Esophagus (tissue), 2 donors: ENCODE measurements around the gene EFNB2. TPM values are rescaled to one million over a fixed set of nuclear protein-coding genes. Genes with fewer than 3 reads are reported as not detected.

Source experiments
- H3K27ac ChIP-seq, 2 donors: one replicate each; pipeline ENCODE4 v1.5.1; 2013; ENCODE audit warnings: low read depth in 2 of 2, mild to moderate bottlenecking in 2 of 2, inconsistent platforms in 1 of 2, low read length in 1 of 2, moderate library complexity in 1 of 2
- H3K27me3 ChIP-seq, 2 donors: one replicate each; pipeline ENCODE4 v1.6.1; 2013; ENCODE audit warnings: low read length in 2 of 2, control low read depth in 1 of 2, mild to moderate bottlenecking in 1 of 2; ENCODE audit not compliant: insufficient read depth in 2 of 2, control insufficient read depth in 1 of 2
- H3K36me3 ChIP-seq, 2 donors: one replicate each; pipeline ENCODE4 v1.6.1; 2013; ENCODE audit warnings: low read length in 1 of 2; ENCODE audit not compliant: control insufficient read depth in 2 of 2, insufficient read depth in 2 of 2
- H3K4me1 ChIP-seq, 2 donors: one replicate each; pipeline ENCODE4 v1.6.1; 2013; ENCODE audit warnings: low read length in 1 of 2; ENCODE audit not compliant: control insufficient read depth in 2 of 2, insufficient read depth in 2 of 2
- H3K4me3 ChIP-seq, 2 donors: one replicate each; pipeline ENCODE4 v1.5.1; 2013; ENCODE audit warnings: low read length in 2 of 2, mild to moderate bottlenecking in 2 of 2, low read depth in 1 of 2, moderate library complexity in 1 of 2
- H3K9me3 ChIP-seq, 2 donors: one replicate each; pipeline ENCODE4 v1.6.1; 2013; ENCODE audit warnings: mild to moderate bottlenecking in 2 of 2, low read depth in 1 of 2, low read length in 1 of 2, moderate library complexity in 1 of 2; ENCODE audit not compliant: control insufficient read depth in 2 of 2, insufficient read depth in 1 of 2
- WGBS, 2 donors: extraction: QIAGEN DNeasy Blood & Tissue Kit; methylation state at CpG; one replicate each; pipeline ENCODE4 v1.1.7; 2013; 5-methylcytosine and 5-hydroxymethylcytosine counted together
- polyA plus RNA-seq, 2 donors: library from polyadenylated mRNA; stranded (reverse); fragments of 200-250 nt; gene quantifications; one replicate each; pipeline ENCODE4 v1.2.3, GENCODE V29; 2013
- donor health status: healthy with polysubstance abuse.
- donor health status: Bipolar disorder and iron deficiency.

Gene EFNB2
- polyA plus RNA-seq, 2 donors = 8.0 to 8.4 TPM

GRCh38 chr13:106533943-106534638, 1.4 kb downstream of the EFNB2 start:
- Histone ChIP-seq H3K36me3 (no peaks in the 10 kb centered on the region), H3K9me3 (no peaks in the 10 kb centered on the region), H3K27ac (peak overlapping the region; percentile 81 to 86), H3K4me1 (peaks cover 3 to 4% of the 10 kb centered on the region in 2 donors), H3K4me3 (peak overlapping the region; percentile 78 to 85), H3K27me3 (no peaks in the 10 kb centered on the region)
- WGBS, 2 donors = 2 to 5% methylated on average over 64 to 66 of the region's 66 CpGs

GRCh38 chr13:106533101-106533942, 2.1 kb downstream of the EFNB2 start:
- no peaks in the 10 kb centered on the region for H3K36me3 ChIP-seq
- peak overlapping the region; percentile 78 to 85 for H3K4me3 ChIP-seq
- peaks cover 3 to 4% of the 10 kb centered on the region in 2 donors for H3K4me1 ChIP-seq
- WGBS, 2 donors = 4% methylated on average over 44 of the region's 44 CpGs
- H3K27ac ChIP-seq = peak overlapping the region; percentile 81 to 86
- H3K27me3 ChIP-seq = no peaks in the 10 kb centered on the region
- H3K9me3 ChIP-seq = no peaks in the 10 kb centered on the region

GRCh38 chr13:106532111-106532929, 3.1 kb downstream of the EFNB2 start:
- H3K4me3 ChIP-seq = peak overlapping the region; percentile 29 to 85
- no peaks in the 10 kb centered on the region for H3K27me3 ChIP-seq
- WGBS, 2 donors = 35 to 37% methylated on average over 18 of the region's 18 CpGs
- H3K27ac ChIP-seq = peak overlapping the region in 1 of 2 donors; percentile 34
- peaks cover 3 to 4% of the 10 kb centered on the region in 2 donors for H3K4me1 ChIP-seq
- no peaks in the 10 kb centered on the region for H3K36me3 ChIP-seq
- no peaks in the 10 kb centered on the region for H3K9me3 ChIP-seq

DNA sequence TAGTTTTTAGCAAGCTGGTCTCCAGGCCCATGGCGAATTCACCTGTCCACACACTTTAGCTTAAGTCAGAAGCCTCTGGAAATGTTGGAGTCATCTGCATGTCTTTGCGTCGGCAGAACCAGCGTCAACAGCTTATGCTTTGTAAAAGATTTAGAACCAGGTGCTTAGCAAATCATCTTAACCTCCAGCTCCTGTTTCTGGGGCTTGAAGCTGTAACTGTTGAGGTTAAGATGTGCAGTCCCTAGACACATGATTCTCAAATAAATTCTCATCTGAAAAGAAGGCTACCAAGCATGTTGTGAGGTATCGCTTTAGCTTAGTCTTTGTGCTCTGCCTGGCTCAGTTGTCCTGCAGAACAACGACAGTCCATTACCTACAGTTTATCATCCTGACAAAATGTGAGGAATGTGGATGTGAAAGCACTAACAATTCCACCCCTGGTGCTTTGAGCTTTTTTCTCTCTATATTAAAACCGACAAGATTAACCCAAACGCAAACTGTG, 4.4 kb downstream of the EFNB2 start:
- Histone ChIP-seq H3K27ac (no peak overlapping the region), H3K36me3 (no peaks in the 10 kb centered on the region), H3K4me1 (peaks cover 3 to 7% of the 10 kb centered on the region in 2 donors), H3K4me3 (no peak overlapping the region), H3K9me3 (no peaks in the 10 kb centered on the region), H3K27me3 (no peaks in the 10 kb centered on the region)
- WGBS, 2 donors = 80 to 83% methylated on average over 8 of the region's 8 CpGs

DNA sequence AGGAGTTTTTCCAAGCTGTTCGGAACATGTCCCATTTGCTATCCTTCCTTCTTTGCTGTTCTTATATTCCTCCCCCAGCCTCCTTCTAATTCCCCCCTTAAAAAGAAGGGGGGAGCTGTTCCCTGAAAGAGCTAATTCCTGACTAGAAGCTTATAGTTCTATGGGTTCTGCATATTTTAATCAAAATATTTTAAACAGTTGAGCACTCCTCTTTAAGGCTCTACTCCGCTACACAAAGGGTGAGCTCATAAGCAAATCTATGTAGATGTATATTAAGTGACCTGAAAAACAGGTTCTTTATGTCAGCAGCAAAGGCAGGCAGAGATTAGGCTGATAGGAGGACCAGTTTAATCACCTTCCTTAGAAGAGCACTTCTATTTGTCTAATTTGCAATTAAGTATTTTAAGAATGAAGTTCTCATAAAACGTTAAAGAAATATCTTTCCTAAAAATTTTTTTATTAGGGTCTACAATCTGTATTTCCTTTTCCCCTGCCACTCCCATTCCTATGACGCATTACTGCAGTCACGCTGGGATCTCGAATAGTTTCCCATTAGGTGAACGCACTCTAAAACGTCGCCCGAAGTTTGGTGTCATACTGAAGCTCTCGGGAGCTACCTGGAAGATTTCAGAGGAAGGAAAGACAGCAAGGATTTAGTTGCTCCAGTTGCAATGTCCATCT, 5.2 kb downstream of the EFNB2 start:
- Histone ChIP-seq H3K27me3 (no peaks in the 10 kb centered on the region), H3K36me3 (no peaks in the 10 kb centered on the region), H3K9me3 (no peaks in the 10 kb centered on the region), H3K27ac (no peak overlapping the region), H3K4me1 (peaks cover 7 to 10% of the 10 kb centered on the region in 2 donors), H3K4me3 (no peak overlapping the region)
- 73 to 76% methylated on average over 11 of the region's 11 CpGs for WGBS, 2 donors

- WGBS, 2 donors = 57 to 62% methylated on average over 8 of the region's 8 CpGs
- Histone ChIP-seq H3K27me3 (no peaks in the 10 kb centered on the region), H3K4me1 (peaks cover 7 to 11% of the 10 kb centered on the region in 2 donors), H3K36me3 (no peaks in the 10 kb centered on the region), H3K4me3 (no peak overlapping the region), H3K27ac (peak overlapping the region in 1 of 2 donors; percentile 20), H3K9me3 (no peaks in the 10 kb centered on the region)
Measured at GRCh38 chr13:106529415-106530170, 5.9 kb downstream of the EFNB2 start.

DNA sequence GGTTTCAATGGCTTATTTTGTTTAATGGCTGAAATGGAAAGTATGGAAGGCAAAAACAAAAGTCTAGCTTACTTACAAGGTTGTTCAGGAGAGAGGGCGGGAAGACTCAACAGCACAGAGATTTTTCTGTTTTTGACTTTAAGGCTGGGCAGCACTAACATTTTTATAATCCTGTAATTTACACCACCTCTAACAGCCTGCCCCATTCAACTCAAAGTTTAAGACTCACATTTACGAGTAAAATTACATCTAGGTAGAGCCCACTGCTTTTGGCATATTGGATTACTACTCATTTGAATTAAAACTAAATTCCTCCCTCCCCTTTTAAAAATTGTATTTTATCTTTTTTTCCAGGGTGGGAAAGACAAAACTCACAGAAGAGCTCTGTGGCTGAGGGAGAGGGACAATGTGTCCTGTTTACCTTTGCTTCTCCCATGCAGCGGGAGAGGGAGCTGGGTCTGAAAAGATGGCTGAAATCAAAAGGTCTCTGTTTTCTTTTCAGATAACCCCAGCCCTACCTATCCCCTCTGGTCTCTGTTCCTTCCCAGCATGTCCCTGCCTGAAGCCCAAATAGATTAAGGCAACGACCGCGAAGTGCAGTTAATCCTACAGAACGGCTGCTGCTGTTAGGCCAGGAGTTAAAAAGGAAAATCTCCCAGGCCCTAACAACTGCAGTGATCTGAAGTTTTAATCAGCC, 6.6 kb downstream of the EFNB2 start:
- Histone ChIP-seq H3K4me1 (peaks cover 7 to 11% of the 10 kb centered on the region in 2 donors), H3K27me3 (no peaks in the 10 kb centered on the region), H3K27ac (peak overlapping the region in 1 of 2 donors; percentile 20), H3K4me3 (no peak overlapping the region), H3K36me3 (no peaks in the 10 kb centered on the region), H3K9me3 (no peaks in the 10 kb centered on the region)
- 67 to 79% methylated on average over 7 of the region's 7 CpGs for WGBS, 2 donors

DNA sequence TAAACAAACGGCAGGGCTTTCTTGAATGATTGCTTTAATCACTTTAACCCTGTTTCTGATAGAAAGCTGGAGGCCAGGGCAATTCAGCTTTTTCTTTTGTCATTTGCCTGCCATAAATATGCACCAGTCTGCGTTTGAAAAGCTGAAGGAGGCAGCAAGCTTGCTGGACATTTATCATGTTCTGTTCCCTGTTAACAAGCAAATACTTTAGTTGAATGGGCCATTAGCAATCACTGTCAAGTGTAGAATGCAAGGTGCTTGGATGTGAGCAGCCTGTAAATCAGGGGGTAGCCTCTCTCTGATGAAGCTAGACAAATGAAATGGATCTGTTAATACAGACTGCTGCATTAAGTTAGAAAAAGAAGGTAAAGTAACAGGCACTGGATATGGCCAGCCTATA, 7.6 kb downstream of the EFNB2 start:
- no peak overlapping the region for H3K27ac ChIP-seq
- H3K36me3 ChIP-seq = no peaks in the 10 kb centered on the region
- 45 to 46% methylated on average over 2 of the region's 2 CpGs for WGBS, 2 donors
- peaks cover 8 to 14% of the 10 kb centered on the region in 2 donors for H3K4me1 ChIP-seq
- no peaks in the 10 kb centered on the region for H3K27me3 ChIP-seq
- no peaks in the 10 kb centered on the region for H3K9me3 ChIP-seq
- H3K4me3 ChIP-seq = no peak overlapping the region
